ENCODE results near the gene DCP1B.

DCP1B gene

GRCh38 chr12:1935242-1935641, 69.0 kb downstream of the DCP1B start:
- Histone ChIP-seq H3K27me3 (ENCODE audit: insufficient read depth, low read length, poor library complexity) (no peaks in the 10 kb centered on the region), H4K5ac (ENCODE audit: low read length) (no peak overlapping the region), H3K4me1 (ENCODE audit: control insufficient read depth, low read depth, low read length) (no peaks in the 10 kb centered on the region), H3K36me3 (ENCODE audit: control insufficient read depth, insufficient read depth, low read length) (no peaks in the 10 kb centered on the region), H3K79me1 (ENCODE audit: low read length) (no peaks in the 10 kb centered on the region), H2BK5ac (ENCODE audit: low read length) (no peak overlapping the region), H2AK5ac (ENCODE audit: low read length) (no peak overlapping the region), H2BK120ac (ENCODE audit: low read depth, low read length) (no peak overlapping the region), H3K9ac (ENCODE audit: low read length) (no peak overlapping the region), H3K56ac (ENCODE audit: low read length) (no peak overlapping the region), H3K4ac (ENCODE audit: low read depth, low read length) (no peak overlapping the region), H3K4me3 (ENCODE audit: low read length) (no peak overlapping the region), H3K23ac (ENCODE audit: low read length) (no peak overlapping the region), H3K18ac (ENCODE audit: low read length) (no peak overlapping the region), H3K79me2 (ENCODE audit: control insufficient read depth, insufficient read depth, low read length) (no peaks in the 10 kb centered on the region), H3K4me2 (ENCODE audit: low read length) (no peak overlapping the region), H2BK15ac (replicated peaks; ENCODE audit: low read depth) (no peak overlapping the region), H4K8ac (ENCODE audit: low read depth, low read length) (no peak overlapping the region), H3K27ac (ENCODE audit: low read depth, low read length) (no peak overlapping the region)
- DNase-seq = no peak
- WGBS (ENCODE audit: extremely low coverage, insufficient coverage, low lambda C conversion rate) = no CpG with 5 or more reads among the region's 10 CpGs

DNA sequence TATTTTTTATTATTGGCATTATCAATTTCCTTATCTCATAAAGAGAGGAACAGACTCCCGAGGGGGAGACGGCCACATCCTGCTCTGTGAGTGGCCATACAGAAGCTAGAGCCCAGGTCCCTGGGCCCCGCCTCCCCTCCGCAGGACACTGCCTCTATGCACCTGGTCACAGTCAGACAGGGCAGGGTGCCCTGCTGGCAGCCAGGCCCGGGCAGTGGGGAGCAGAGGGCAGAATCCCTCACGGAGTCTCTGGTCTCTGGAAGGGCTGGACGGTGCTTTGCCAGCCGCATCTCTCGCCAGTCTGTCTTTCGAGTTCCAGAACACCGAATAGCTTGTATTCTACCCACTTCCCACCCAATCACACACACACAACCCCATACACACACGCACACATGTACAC, 69.4 kb downstream of the DCP1B start:
- no peaks in the 10 kb centered on the region for H3K79me1 ChIP-seq (ENCODE audit: low read length)
- no peak overlapping the region for H4K8ac ChIP-seq (ENCODE audit: low read depth, low read length)
- no peak overlapping the region for H4K5ac ChIP-seq (ENCODE audit: low read length)
- H3K36me3 ChIP-seq (ENCODE audit: control insufficient read depth, insufficient read depth, low read length) = no peaks in the 10 kb centered on the region
- no peak overlapping the region for H3K27ac ChIP-seq (ENCODE audit: low read depth, low read length)
- H3K9ac ChIP-seq (ENCODE audit: low read length) = no peak overlapping the region
- no peak overlapping the region for H3K18ac ChIP-seq (ENCODE audit: low read length)
- H3K4me2 ChIP-seq (ENCODE audit: low read length) = no peak overlapping the region
- no CpG with 5 or more reads among the region's 12 CpGs for WGBS (ENCODE audit: extremely low coverage, insufficient coverage, low lambda C conversion rate)
- H3K4ac ChIP-seq (ENCODE audit: low read depth, low read length) = no peak overlapping the region
- H3K27me3 ChIP-seq (ENCODE audit: insufficient read depth, low read length, poor library complexity) = no peaks in the 10 kb centered on the region
- no peak overlapping the region for H3K4me3 ChIP-seq (ENCODE audit: low read length)
- no peak overlapping the region for H2BK5ac ChIP-seq (ENCODE audit: low read length)
- H2BK120ac ChIP-seq (ENCODE audit: low read depth, low read length) = no peak overlapping the region
- H3K79me2 ChIP-seq (ENCODE audit: control insufficient read depth, insufficient read depth, low read length) = no peaks in the 10 kb centered on the region
- no peak overlapping the region for H3K23ac ChIP-seq (ENCODE audit: low read length)
- no peak for DNase-seq
- H2AK5ac ChIP-seq (ENCODE audit: low read length) = no peak overlapping the region
- no peak overlapping the region for H3K56ac ChIP-seq (ENCODE audit: low read length)
- H2BK15ac ChIP-seq (replicated peaks; ENCODE audit: low read depth) = no peak overlapping the region
- no peaks in the 10 kb centered on the region for H3K4me1 ChIP-seq (ENCODE audit: control insufficient read depth, low read depth, low read length)

GRCh38 chr12:1934068-1934467, 70.2 kb downstream of the DCP1B start:
- Histone ChIP-seq H3K79me1 (ENCODE audit: low read length) (no peaks in the 10 kb centered on the region), H3K18ac (ENCODE audit: low read length) (no peak overlapping the region), H4K8ac (ENCODE audit: low read depth, low read length) (no peak overlapping the region), H3K79me2 (ENCODE audit: control insufficient read depth, insufficient read depth, low read length) (no peaks in the 10 kb centered on the region), H3K56ac (ENCODE audit: low read length) (no peak overlapping the region), H4K5ac (ENCODE audit: low read length) (no peak overlapping the region), H3K4me1 (ENCODE audit: control insufficient read depth, low read depth, low read length) (no peaks in the 10 kb centered on the region), H3K23ac (ENCODE audit: low read length) (no peak overlapping the region), H3K27ac (ENCODE audit: low read depth, low read length) (no peak overlapping the region), H2BK5ac (ENCODE audit: low read length) (no peak overlapping the region), H3K4me3 (ENCODE audit: low read length) (no peak overlapping the region), H3K4ac (ENCODE audit: low read depth, low read length) (no peak overlapping the region), H2BK120ac (ENCODE audit: low read depth, low read length) (no peak overlapping the region), H3K36me3 (ENCODE audit: control insufficient read depth, insufficient read depth, low read length) (no peaks in the 10 kb centered on the region), H3K9ac (ENCODE audit: low read length) (no peak overlapping the region), H2BK15ac (replicated peaks; ENCODE audit: low read depth) (no peak overlapping the region), H3K4me2 (ENCODE audit: low read length) (no peak overlapping the region), H2AK5ac (ENCODE audit: low read length) (no peak overlapping the region), H3K27me3 (ENCODE audit: insufficient read depth, low read length, poor library complexity) (no peaks in the 10 kb centered on the region)
- DNase-seq = no peak
- no CpG with 5 or more reads among the region's 5 CpGs for WGBS (ENCODE audit: extremely low coverage, insufficient coverage, low lambda C conversion rate)

DNA sequence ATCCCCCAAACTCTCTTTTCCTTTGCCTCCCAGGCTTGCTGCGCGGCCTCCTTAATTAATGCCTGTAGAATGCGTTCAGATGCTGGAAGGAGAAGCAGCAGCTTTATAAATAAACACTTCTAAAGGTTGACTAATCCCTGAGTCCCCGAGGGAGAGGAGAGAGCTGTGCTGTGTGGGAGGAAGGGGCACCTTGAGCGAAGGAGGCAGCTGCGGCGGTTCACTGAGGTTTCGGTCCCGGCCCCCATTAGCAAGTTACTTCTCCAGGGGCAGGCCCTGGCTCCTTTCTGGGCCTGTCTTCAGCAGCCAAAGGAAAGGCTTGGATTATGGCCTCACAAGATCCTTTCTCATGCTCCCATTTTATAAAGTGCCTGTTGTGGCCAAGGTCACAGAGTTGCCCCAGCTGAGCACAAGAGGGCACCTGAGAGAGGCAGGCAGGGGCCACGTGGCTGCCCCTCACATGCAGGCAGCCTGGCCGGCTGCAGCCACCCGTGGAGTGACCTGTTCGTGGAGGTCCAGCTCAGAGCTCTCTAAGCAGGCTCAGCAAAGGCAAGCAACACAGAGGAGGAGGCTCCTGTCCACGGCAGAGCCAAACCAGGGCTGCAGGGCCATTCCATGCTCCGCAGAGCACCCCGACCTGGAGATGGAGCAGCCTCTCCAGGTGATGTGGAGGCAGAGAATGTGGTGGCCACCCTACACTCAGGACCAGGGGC, 70.8 kb downstream of the DCP1B start:
- H3K9ac ChIP-seq (ENCODE audit: low read length) = no peak overlapping the region
- no peak overlapping the region for H3K4ac ChIP-seq (ENCODE audit: low read depth, low read length)
- no peak overlapping the region for H3K4me2 ChIP-seq (ENCODE audit: low read length)
- H4K8ac ChIP-seq (ENCODE audit: low read depth, low read length) = no peak overlapping the region
- no peak overlapping the region for H3K27ac ChIP-seq (ENCODE audit: low read depth, low read length)
- no peaks in the 10 kb centered on the region for H3K79me2 ChIP-seq (ENCODE audit: control insufficient read depth, insufficient read depth, low read length)
- H3K79me1 ChIP-seq (ENCODE audit: low read length) = no peaks in the 10 kb centered on the region
- no peak overlapping the region for H2AK5ac ChIP-seq (ENCODE audit: low read length)
- H3K4me1 ChIP-seq (ENCODE audit: control insufficient read depth, low read depth, low read length) = no peaks in the 10 kb centered on the region
- no CpG with 5 or more reads among the region's 16 CpGs for WGBS (ENCODE audit: extremely low coverage, insufficient coverage, low lambda C conversion rate)
- H3K18ac ChIP-seq (ENCODE audit: low read length) = no peak overlapping the region
- no peak for DNase-seq
- H3K23ac ChIP-seq (ENCODE audit: low read length) = no peak overlapping the region
- no peak overlapping the region for H3K4me3 ChIP-seq (ENCODE audit: low read length)
- H3K36me3 ChIP-seq (ENCODE audit: control insufficient read depth, insufficient read depth, low read length) = no peaks in the 10 kb centered on the region
- H3K56ac ChIP-seq (ENCODE audit: low read length) = no peak overlapping the region
- H2BK5ac ChIP-seq (ENCODE audit: low read length) = no peak overlapping the region
- no peak overlapping the region for H2BK15ac ChIP-seq (replicated peaks; ENCODE audit: low read depth)
- H2BK120ac ChIP-seq (ENCODE audit: low read depth, low read length) = no peak overlapping the region
- H3K27me3 ChIP-seq (ENCODE audit: insufficient read depth, low read length, poor library complexity) = no peaks in the 10 kb centered on the region
- no peak overlapping the region for H4K5ac ChIP-seq (ENCODE audit: low read length)

DNA sequence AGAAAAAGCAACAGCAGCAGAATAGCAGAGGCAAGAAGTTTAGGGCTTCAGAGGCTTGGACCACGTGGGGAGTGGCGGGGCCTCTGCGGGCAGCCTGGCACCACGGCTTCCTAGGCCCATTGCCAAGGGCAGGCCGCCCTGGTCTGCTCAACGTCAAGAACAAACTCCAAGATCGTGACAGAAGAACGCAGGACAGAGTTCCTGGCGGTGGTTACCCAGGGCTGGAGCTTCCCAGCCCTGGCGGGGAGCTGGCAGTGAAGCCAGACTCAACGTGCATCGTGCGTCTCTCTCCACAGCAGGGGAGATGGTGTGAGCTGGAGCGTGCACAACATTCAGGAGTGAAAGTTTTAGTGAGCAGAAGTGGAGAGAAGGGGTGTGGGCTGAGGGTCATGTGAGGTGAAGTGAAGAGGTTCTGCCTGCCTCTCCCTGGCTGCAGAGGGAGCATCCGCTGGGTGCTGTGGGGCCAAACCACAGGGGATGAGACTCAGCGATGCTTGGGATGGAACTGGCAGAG, 71.9 kb downstream of the DCP1B start:
- Histone ChIP-seq H3K56ac (ENCODE audit: low read length) (no peak overlapping the region), H3K18ac (ENCODE audit: low read length) (no peak overlapping the region), H4K8ac (ENCODE audit: low read depth, low read length) (no peak overlapping the region), H2BK5ac (ENCODE audit: low read length) (no peak overlapping the region), H3K27me3 (ENCODE audit: insufficient read depth, low read length, poor library complexity) (no peaks in the 10 kb centered on the region), H3K4me1 (ENCODE audit: control insufficient read depth, low read depth, low read length) (no peaks in the 10 kb centered on the region), H3K27ac (ENCODE audit: low read depth, low read length) (no peak overlapping the region), H3K36me3 (ENCODE audit: control insufficient read depth, insufficient read depth, low read length) (no peaks in the 10 kb centered on the region), H3K4ac (ENCODE audit: low read depth, low read length) (no peak overlapping the region), H4K5ac (ENCODE audit: low read length) (no peak overlapping the region), H2BK120ac (ENCODE audit: low read depth, low read length) (no peak overlapping the region), H3K79me2 (ENCODE audit: control insufficient read depth, insufficient read depth, low read length) (no peaks in the 10 kb centered on the region), H3K79me1 (ENCODE audit: low read length) (no peaks in the 10 kb centered on the region), H2AK5ac (ENCODE audit: low read length) (no peak overlapping the region), H3K9ac (ENCODE audit: low read length) (no peak overlapping the region), H3K23ac (ENCODE audit: low read length) (no peak overlapping the region), H3K4me2 (ENCODE audit: low read length) (no peak overlapping the region), H2BK15ac (replicated peaks; ENCODE audit: low read depth) (no peak overlapping the region), H3K4me3 (ENCODE audit: low read length) (no peak overlapping the region)
- WGBS (ENCODE audit: extremely low coverage, insufficient coverage, low lambda C conversion rate) = no CpG with 5 or more reads among the region's 16 CpGs
- no peak for DNase-seq

DNA sequence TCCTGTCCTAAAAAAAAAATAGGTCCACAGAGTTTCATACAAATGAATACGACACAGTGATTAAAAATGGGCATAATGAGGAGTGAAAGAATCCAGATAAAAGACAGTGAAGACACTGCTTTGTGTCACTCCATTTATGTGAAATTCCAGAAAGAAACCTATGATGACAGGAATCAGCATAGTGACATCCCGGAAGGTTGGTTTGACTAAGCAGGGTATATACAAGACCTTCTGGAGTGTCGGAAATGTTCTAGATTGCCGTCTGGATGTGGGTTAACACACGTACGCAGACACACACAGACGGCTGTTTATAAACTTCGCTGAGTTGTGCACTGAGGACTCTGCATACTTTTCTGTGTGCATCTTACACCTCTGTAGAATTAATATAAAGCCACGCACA, 72.6 kb downstream of the DCP1B start:
- H3K4me3 ChIP-seq (ENCODE audit: low read length) = no peak overlapping the region
- H3K79me1 ChIP-seq (ENCODE audit: low read length) = no peaks in the 10 kb centered on the region
- no peak overlapping the region for H3K18ac ChIP-seq (ENCODE audit: low read length)
- no peak overlapping the region for H3K56ac ChIP-seq (ENCODE audit: low read length)
- H2BK15ac ChIP-seq (replicated peaks; ENCODE audit: low read depth) = no peak overlapping the region
- no CpG with 5 or more reads among the region's 9 CpGs for WGBS (ENCODE audit: extremely low coverage, insufficient coverage, low lambda C conversion rate)
- H4K8ac ChIP-seq (ENCODE audit: low read depth, low read length) = no peak overlapping the region
- no peaks in the 10 kb centered on the region for H3K79me2 ChIP-seq (ENCODE audit: control insufficient read depth, insufficient read depth, low read length)
- H3K4me1 ChIP-seq (ENCODE audit: control insufficient read depth, low read depth, low read length) = no peaks in the 10 kb centered on the region
- no peaks in the 10 kb centered on the region for H3K36me3 ChIP-seq (ENCODE audit: control insufficient read depth, insufficient read depth, low read length)
- no peak overlapping the region for H3K4ac ChIP-seq (ENCODE audit: low read depth, low read length)
- no peak overlapping the region for H4K5ac ChIP-seq (ENCODE audit: low read length)
- H2AK5ac ChIP-seq (ENCODE audit: low read length) = no peak overlapping the region
- no peak overlapping the region for H3K9ac ChIP-seq (ENCODE audit: low read length)
- H3K27me3 ChIP-seq (ENCODE audit: insufficient read depth, low read length, poor library complexity) = no peaks in the 10 kb centered on the region
- H3K27ac ChIP-seq (ENCODE audit: low read depth, low read length) = no peak overlapping the region
- H2BK120ac ChIP-seq (ENCODE audit: low read depth, low read length) = no peak overlapping the region
- DNase-seq = no peak
- H2BK5ac ChIP-seq (ENCODE audit: low read length) = no peak overlapping the region
- H3K4me2 ChIP-seq (ENCODE audit: low read length) = no peak overlapping the region
- no peak overlapping the region for H3K23ac ChIP-seq (ENCODE audit: low read length)
